Loucy (cell line): Measurements from ENCODE around the gene DEXI.

ENCODE experiments used
- H2AFZ ChIP-seq: fragments of 200-600 bp; sonication (generic); 2 replicates; pipeline ENCODE4 v1.6.0; 2016; ENCODE audit warnings: antibody characterized with exemption, mild to moderate bottlenecking, low read length, moderate library complexity
- H3F3A ChIP-seq: fragments of 200-600 bp; 2 replicates; pipeline ENCODE4 v1.6.0; 2016; ENCODE audit warnings: antibody characterized with exemption, low read depth, mild to moderate bottlenecking
- H3K27me3 ChIP-seq: fragments of 200-600 bp; sonication (generic); 2 replicates; pipeline ENCODE4 v1.6.1; 2014; ENCODE audit warnings: low read length, mild to moderate bottlenecking; ENCODE audit not compliant: insufficient read depth, poor library complexity, severe bottlenecking
- H3K36me3 ChIP-seq: fragments of 200-600 bp; sonication (generic); 2 replicates; pipeline ENCODE4 v1.6.1; 2016; ENCODE audit warnings: low read length; ENCODE audit not compliant: insufficient read depth
- H3K4me1 ChIP-seq: fragments of 200-600 bp; sonication (generic); 2 replicates; pipeline ENCODE4 v1.5.1; 2014; ENCODE audit warnings: low read length, mild to moderate bottlenecking; ENCODE audit not compliant: insufficient read depth, poor library complexity, severe bottlenecking
- H3K4me2 ChIP-seq: fragments of 200-600 bp; sonication (generic); 2 replicates; pipeline ENCODE4 v1.6.0; 2014; ENCODE audit warnings: antibody characterized with exemption, low read length, low read depth, mild to moderate bottlenecking; ENCODE audit not compliant: poor library complexity, severe bottlenecking
- H3K4me3 ChIP-seq: fragments of 200-600 bp; sonication (generic); 2 replicates; pipeline ENCODE4 v1.5.1; 2014; ENCODE audit warnings: low read length, mild to moderate bottlenecking, mixed read lengths; ENCODE audit not compliant: poor library complexity, severe bottlenecking
- H3K79me2 ChIP-seq: fragments of 200-600 bp; sonication (generic); 2 replicates; pipeline ENCODE4 v1.6.1; 2014; ENCODE audit warnings: low read length; ENCODE audit not compliant: insufficient read depth
- H3K9ac ChIP-seq: fragments of 200-600 bp; sonication (generic); 2 replicates; pipeline ENCODE4 v1.6.0; 2014; ENCODE audit warnings: mild to moderate bottlenecking, low read depth, low read length, moderate library complexity; ENCODE audit not compliant: poor library complexity, severe bottlenecking
- H3K9me2 ChIP-seq: fragments of 200-600 bp; sonication (generic); replicated peaks from 2 replicates; pipeline ENCODE4 v1.6.1; 2016; ENCODE audit warnings: low read depth, low read length, mixed read lengths
- H3K9me3 ChIP-seq: fragments of 200-600 bp; sonication (generic); 2 replicates; pipeline ENCODE4 v1.6.1; 2014; ENCODE audit warnings: mild to moderate bottlenecking, antibody characterized with exemption, low read length, low read depth; ENCODE audit not compliant: insufficient read depth
- H4K20me1 ChIP-seq: fragments of 200-600 bp; sonication (generic); 2 replicates; pipeline ENCODE4 v1.6.0; 2014; ENCODE audit warnings: antibody characterized with exemption, low read length, mild to moderate bottlenecking; ENCODE audit not compliant: insufficient read depth, poor library complexity, severe bottlenecking
- EZH2phosphoT487 ChIP-seq: fragments of 200-600 bp; IDR thresholded peaks from 2 replicates; pipeline ENCODE4 v1.6.1; 2018; ENCODE audit warnings: antibody characterized with exemption, mild to moderate bottlenecking, moderate library complexity, borderline replicate concordance
- TF ChIP-seq, protein P1 (sequence below): fragments of 200-600 bp; sonication (generic); conservative IDR thresholded peaks from 2 replicates; pipeline ENCODE4 v1.5.1; 2014; ENCODE audit warnings: mild to moderate bottlenecking, antibody characterized with exemption, low read length

DEXI gene

DNA sequence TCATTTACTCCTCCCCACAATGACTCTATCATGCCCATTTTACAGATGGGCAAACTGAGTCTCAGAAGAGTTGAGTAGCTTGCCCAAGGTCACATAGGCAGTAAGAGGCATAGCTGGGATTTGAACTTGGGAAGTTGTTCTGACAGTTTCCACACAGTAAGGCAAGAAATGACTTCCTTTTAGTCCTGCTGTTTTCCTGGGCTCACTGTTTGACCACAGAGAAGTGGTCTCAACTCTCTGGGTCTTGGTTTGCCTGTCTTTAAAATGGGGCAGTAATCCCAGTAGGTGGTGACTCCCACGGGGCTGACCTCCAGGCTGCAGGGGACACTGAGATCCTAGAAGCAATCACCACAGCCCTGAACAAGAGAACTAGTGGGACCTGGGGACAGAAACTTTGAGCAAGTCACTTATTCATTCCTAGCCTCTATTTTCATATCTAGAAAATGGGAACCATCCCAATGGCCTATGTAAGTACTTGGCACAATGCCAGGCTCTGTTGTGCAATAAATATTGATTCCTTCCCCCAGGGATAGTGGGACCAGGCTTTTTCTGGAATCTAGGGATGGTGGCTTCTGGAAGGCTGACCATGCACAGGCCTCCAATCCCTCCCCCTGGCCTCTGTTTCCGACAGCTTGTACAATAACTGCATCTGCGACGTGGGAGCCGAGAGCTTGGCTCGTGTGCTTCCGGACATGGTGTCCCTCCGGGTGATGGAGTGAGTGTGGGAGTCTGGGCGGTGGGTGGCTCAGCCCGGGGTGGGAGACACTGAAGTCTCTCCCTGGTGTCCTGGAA is 20.5 kb downstream of the DEXI start:
- Histone ChIP-seq H3K79me2 (no peaks in the 10 kb centered on the region), H3K9me3 (no peaks in the 10 kb centered on the region), H3K4me3 (no peak overlapping the region), H4K20me1 (no peaks in the 10 kb centered on the region), H3K9me2 (no peaks in the 10 kb centered on the region), H3F3A (no peaks in the 10 kb centered on the region), H3K9ac (no peak overlapping the region), H3K27me3 (no peaks in the 10 kb centered on the region), H2AFZ (no peak overlapping the region), H3K4me1 (no peaks in the 10 kb centered on the region), H3K36me3 (no peaks in the 10 kb centered on the region), H3K4me2 (no peak overlapping the region)
- TF ChIP-seq, protein P1, sequence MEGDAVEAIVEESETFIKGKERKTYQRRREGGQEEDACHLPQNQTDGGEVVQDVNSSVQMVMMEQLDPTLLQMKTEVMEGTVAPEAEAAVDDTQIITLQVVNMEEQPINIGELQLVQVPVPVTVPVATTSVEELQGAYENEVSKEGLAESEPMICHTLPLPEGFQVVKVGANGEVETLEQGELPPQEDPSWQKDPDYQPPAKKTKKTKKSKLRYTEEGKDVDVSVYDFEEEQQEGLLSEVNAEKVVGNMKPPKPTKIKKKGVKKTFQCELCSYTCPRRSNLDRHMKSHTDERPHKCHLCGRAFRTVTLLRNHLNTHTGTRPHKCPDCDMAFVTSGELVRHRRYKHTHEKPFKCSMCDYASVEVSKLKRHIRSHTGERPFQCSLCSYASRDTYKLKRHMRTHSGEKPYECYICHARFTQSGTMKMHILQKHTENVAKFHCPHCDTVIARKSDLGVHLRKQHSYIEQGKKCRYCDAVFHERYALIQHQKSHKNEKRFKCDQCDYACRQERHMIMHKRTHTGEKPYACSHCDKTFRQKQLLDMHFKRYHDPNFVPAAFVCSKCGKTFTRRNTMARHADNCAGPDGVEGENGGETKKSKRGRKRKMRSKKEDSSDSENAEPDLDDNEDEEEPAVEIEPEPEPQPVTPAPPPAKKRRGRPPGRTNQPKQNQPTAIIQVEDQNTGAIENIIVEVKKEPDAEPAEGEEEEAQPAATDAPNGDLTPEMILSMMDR = no peak
- no peak for TF ChIP-seq EZH2phosphoT487

DNA sequence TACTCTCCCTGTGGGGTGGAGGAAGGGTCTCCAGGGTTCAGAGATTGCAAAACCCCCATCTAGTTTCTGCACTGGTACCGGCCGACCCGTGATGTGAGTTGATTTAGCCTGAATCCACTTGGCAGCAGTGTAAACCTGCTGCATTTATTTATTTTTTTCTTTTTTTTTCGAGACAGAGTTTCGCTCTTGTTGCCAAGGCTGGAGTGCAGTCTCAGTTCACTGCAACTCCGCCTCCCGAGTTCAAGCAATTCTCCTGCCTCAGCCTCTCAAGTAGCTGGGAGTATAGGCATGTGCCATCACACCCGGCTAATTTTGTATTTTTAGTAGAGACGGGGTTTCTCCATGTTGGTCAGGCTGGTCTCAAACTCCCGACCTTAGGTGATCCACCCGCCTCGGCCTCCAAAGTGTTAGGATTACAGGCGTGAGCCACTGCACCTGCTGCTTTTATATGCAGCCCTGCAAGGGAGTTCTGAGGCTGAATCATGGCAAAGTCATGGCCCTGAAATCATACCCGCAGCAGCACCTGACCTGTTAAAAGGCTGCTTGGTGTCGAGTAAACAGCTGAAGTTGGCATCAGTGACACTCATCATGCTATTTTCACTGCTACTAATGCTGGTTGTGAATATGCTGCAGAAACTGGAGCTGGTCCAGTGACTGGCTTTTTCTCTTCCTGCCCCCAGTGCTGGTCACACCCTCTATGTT is 21.4 kb downstream of the DEXI start:
- no peak overlapping the region for H3K4me3 ChIP-seq
- H3K4me2 ChIP-seq = no peak overlapping the region
- H3F3A ChIP-seq = no peaks in the 10 kb centered on the region
- H3K9ac ChIP-seq = no peak overlapping the region
- no peaks in the 10 kb centered on the region for H3K9me2 ChIP-seq
- TF ChIP-seq EZH2phosphoT487 = no peak
- TF ChIP-seq, protein P1 = no peak
- H4K20me1 ChIP-seq = no peaks in the 10 kb centered on the region
- no peaks in the 10 kb centered on the region for H3K27me3 ChIP-seq
- H3K9me3 ChIP-seq = no peaks in the 10 kb centered on the region
- no peaks in the 10 kb centered on the region for H3K36me3 ChIP-seq
- H3K4me1 ChIP-seq = no peaks in the 10 kb centered on the region
- no peak overlapping the region for H2AFZ ChIP-seq
- H3K79me2 ChIP-seq = no peaks in the 10 kb centered on the region

DNA sequence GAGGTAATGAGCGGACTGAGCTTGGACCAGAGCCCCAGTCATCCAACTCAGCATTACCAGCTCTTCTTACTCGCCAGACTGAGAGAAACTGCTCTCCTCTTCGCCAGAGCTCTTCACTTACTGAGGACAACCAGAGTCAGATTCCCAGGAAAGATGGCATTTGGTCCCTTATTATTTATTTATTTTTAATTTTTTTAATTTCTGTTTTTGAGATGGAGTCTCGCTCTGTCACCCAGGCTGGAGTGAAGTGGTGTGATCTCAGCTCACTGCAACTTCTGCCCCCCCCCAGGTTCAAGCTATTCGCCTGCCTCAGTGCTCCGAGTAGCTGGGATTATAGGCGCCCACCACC is 23.3 kb downstream of the DEXI start:
- no peaks in the 10 kb centered on the region for H3K79me2 ChIP-seq
- no peaks in the 10 kb centered on the region for H3F3A ChIP-seq
- no peak overlapping the region for H3K4me2 ChIP-seq

More for the DNA sequence above, 23.3 kb downstream of the DEXI start:
- TF ChIP-seq EZH2phosphoT487 = no peak
- TF ChIP-seq, protein P1 = no peak
- Histone ChIP-seq H3K9me2 (no peaks in the 10 kb centered on the region), H2AFZ (no peak overlapping the region), H3K4me1 (no peaks in the 10 kb centered on the region), H4K20me1 (no peaks in the 10 kb centered on the region), H3K4me3 (no peak overlapping the region), H3K9ac (no peak overlapping the region), H3K9me3 (no peaks in the 10 kb centered on the region), H3K27me3 (no peaks in the 10 kb centered on the region), H3K36me3 (no peaks in the 10 kb centered on the region)
